SKM-1 (cell line): ENCODE results near the gene SSBP4.

Experiments used
- DNase-seq: peaks from one replicate; lab custom pipeline; 2025; ENCODE audit not compliant: unreplicated experiment; lab: John Stamatoyannopoulos, UW

Gene SSBP4

GRCh38 chr19:18441804-18442788 lies 22.9 kb downstream of the SSBP4 start:
- no peak for DNase-seq

- DNase-seq = no peak
These were observed 23.7 kb downstream of the SSBP4 start for GRCh38 chr19:18442941-18443340.

- DNase-seq = no peak
These were observed 24.2 kb downstream of the SSBP4 start for GRCh38 chr19:18443406-18443805.

- no peak for DNase-seq
These were observed 24.6 kb downstream of the SSBP4 start for GRCh38 chr19:18443831-18444230.

- DNase-seq = no peak
These were observed 25.3 kb downstream of the SSBP4 start for GRCh38 chr19:18444513-18444912.

- DNase-seq = no peak
These were observed 26.2 kb downstream of the SSBP4 start for GRCh38 chr19:18445262-18445948.

GRCh38 chr19:18446145-18446810 lies 27.1 kb downstream of the SSBP4 start:
- no peak for DNase-seq

- no peak for DNase-seq
These were observed 27.7 kb downstream of the SSBP4 start for GRCh38 chr19:18446811-18447359.

- DNase-seq = no peak
These were observed 30.4 kb downstream of the SSBP4 start for GRCh38 chr19:18449552-18449951.

GRCh38 chr19:18450021-18450930 lies 31.1 kb downstream of the SSBP4 start:
- DNase-seq = no peak

- no peak for DNase-seq
These were observed 32.0 kb downstream of the SSBP4 start for GRCh38 chr19:18450931-18451836.

- no peak for DNase-seq
These were observed 33.2 kb downstream of the SSBP4 start for GRCh38 chr19:18452386-18452785.

- DNase-seq = no peak
These were observed 34.2 kb downstream of the SSBP4 start for GRCh38 chr19:18453269-18454024.

- DNase-seq = no peak
These were observed 37.1 kb downstream of the SSBP4 start for GRCh38 chr19:18456279-18456678.

- no peak for DNase-seq
These were observed 37.8 kb downstream of the SSBP4 start for GRCh38 chr19:18456974-18457373.

- no peak for DNase-seq
These were observed 38.5 kb downstream of the SSBP4 start for GRCh38 chr19:18457483-18458331.

GRCh38 chr19:18460900-18461299 lies 41.7 kb downstream of the SSBP4 start:
- DNase-seq = no peak

GRCh38 chr19:18461471-18461870 lies 42.3 kb downstream of the SSBP4 start:
- DNase-seq = no peak
